ENCODE measurements around the gene PRSS8.
"Not testable (repeated sequence)": the region's sequence is repeated elsewhere in the genome, so short reads cannot be mapped to it uniquely, and the experiment has no call there.

The PRSS8 gene

GRCh38 chr16:31144418-31144817 lies 8.9 kb upstream of the PRSS8 start:
- H3K4me3 ChIP-seq (ENCODE audit: insufficient read depth, low read depth, low read length); H3K36me3 ChIP-seq (ENCODE audit: control insufficient read depth, insufficient read depth, low read length); H3K9me3 ChIP-seq (ENCODE audit: control insufficient read depth, low read length); H3K27ac ChIP-seq (ENCODE audit: insufficient read depth, low read depth, low read length, poor library complexity, severe bottlenecking): not testable (repeated sequence)
- peaks cover 13% of the 10 kb centered on the region for H3K4me1 ChIP-seq (ENCODE audit: control insufficient read depth, insufficient read depth, low read length)
- H3K27me3 ChIP-seq (ENCODE audit: control insufficient read depth, insufficient read depth, low read length, poor library complexity, severe bottlenecking), result peaks cover 36% of the 10 kb centered on the region
- WGBS, 2 experiments, result 89 to 93% methylated on average over 7 of the region's 7 CpGs

DNA sequence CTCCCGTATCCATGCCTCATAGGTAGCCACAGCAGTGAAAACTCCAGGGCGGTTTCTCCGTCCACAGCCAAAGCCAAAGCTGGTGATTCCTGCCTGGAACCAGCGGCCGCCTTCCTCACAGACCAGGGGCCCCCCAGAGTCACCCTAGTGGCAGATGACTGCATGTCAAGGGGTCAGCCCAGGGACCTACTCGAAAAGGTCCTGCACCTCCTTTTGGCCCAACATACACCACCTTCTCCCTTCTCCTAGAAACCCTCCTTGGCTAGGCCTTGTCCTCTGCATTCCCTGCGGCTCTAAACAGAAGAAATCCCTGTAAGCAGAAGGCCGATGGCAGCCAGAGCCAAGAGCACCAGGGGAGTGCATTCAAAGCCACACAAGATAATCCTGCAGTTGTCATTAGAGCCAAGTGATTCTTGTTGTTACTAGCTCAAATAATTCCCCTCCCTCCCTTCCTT lies 8.2 kb upstream of the PRSS8 start:
- Histone ChIP-seq H3K36me3 (ENCODE audit: control insufficient read depth, insufficient read depth, low read length) (no peaks in the 10 kb centered on the region), H3K27ac (ENCODE audit: insufficient read depth, low read depth, low read length, poor library complexity, severe bottlenecking) (no peak overlapping the region), H3K4me3 (ENCODE audit: insufficient read depth, low read depth, low read length) (no peak overlapping the region), H3K9me3 (ENCODE audit: control insufficient read depth, low read length) (no peaks in the 10 kb centered on the region), H3K4me1 (ENCODE audit: control insufficient read depth, insufficient read depth, low read length) (peaks cover 16% of the 10 kb centered on the region), H3K27me3 (ENCODE audit: control insufficient read depth, insufficient read depth, low read length, poor library complexity, severe bottlenecking) (peaks cover 35% of the 10 kb centered on the region)
- WGBS, 2 experiments, result 87 to 88% methylated on average over 8 of the region's 8 CpGs

DNA sequence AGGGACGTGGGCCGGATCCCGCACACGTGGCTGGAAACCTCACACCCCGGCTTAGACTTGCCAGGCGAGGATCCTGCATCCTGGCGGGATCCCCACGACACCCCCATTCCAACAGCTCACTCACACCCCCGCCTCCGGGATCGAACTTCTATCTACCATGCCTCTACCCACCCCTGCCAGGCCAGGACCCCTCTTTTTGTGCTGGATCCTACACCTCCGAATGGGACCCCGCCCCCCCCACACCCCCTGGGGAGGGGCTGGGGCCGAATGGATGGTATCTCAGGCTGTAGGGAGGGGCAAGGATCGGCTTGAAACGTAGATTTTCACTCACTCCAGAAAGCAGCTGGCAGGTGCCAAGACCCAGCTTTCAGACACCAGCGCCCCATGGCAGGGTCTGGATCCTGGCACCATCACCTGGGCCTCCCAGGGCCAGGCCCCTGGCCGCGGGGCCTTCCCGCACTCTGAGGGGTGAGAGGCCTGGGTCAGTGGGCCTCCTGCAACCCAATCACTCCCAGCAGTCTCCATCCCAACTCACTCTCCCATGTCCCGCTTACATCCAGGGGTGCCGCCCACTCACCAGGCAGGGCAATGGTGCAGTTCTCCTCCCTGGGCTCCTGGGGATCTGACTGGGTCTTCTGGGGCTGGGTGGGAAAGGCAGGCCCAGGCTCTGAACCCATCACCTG lies 7.6 kb upstream of the PRSS8 start:
- Histone ChIP-seq H3K36me3 (ENCODE audit: control insufficient read depth, insufficient read depth, low read length) (no peaks in the 10 kb centered on the region), H3K27me3 (ENCODE audit: control insufficient read depth, insufficient read depth, low read length, poor library complexity, severe bottlenecking) (peaks cover 29% of the 10 kb centered on the region), H3K9me3 (ENCODE audit: control insufficient read depth, low read length) (no peaks in the 10 kb centered on the region), H3K27ac (ENCODE audit: insufficient read depth, low read depth, low read length, poor library complexity, severe bottlenecking) (no peak overlapping the region), H3K4me1 (ENCODE audit: control insufficient read depth, insufficient read depth, low read length) (peaks cover 16% of the 10 kb centered on the region), H3K4me3 (ENCODE audit: insufficient read depth, low read depth, low read length) (peak overlapping the region; percentile 30)
- WGBS, 2 experiments, result 85% methylated on average over 22 of the region's 22 CpGs

DNA sequence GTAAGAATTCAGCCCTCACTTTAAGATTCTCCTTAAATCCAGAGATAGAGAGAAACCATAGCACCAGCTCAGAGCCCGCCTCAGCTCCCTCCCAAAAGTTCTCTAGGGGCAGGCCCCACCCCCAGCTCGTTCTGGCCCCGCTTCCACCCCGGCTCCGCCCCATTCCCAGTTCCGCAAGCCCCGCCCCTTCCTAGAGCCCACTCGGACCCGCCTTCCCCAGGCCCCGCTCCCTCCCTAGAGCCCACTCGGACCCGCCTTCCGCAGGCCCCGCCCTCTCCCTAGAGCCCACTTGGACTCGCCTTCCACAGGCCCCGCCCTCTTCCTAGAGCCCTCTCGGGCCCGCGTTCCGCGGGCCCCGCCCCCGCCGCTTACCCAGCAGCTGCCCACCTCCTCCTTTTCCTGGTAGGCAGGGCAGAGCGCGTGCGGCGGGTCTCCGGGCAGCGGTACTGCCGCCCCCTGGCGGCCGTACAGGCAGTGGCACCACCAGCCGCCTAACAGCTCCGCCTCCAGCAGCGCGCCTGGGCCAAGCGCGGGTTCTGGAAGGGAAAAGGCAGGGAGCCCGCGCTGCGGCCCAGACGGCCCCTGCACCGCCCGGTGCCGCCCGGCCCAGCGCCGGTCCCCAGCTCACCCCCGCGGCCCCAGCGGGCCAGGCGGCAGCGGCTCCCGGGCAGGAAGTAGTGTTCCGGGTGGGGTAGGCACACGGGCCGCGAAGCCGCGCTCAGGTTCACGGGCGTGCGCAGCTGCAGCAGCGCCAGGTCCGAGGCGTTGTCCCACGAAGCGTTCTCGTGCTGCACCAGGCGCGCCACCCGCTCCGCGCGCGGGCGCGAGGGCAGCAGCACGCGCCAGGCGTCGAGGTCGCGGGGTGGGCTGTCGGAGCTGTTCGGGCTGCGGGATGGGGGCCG lies 6.8 kb upstream of the PRSS8 start:
- peaks cover 16% of the 10 kb centered on the region for H3K4me1 ChIP-seq (ENCODE audit: control insufficient read depth, insufficient read depth, low read length)
- H3K36me3 ChIP-seq (ENCODE audit: control insufficient read depth, insufficient read depth, low read length), result no peaks in the 10 kb centered on the region
- H3K9me3 ChIP-seq (ENCODE audit: control insufficient read depth, low read length), result no peaks in the 10 kb centered on the region
- peak overlapping the region; percentile 69 for H3K27ac ChIP-seq (ENCODE audit: insufficient read depth, low read depth, low read length, poor library complexity, severe bottlenecking)
- 21% methylated on average over 89 of the region's 89 CpGs for WGBS, 2 experiments
- H3K27me3 ChIP-seq (ENCODE audit: control insufficient read depth, insufficient read depth, low read length, poor library complexity, severe bottlenecking), result peaks cover 21% of the 10 kb centered on the region
- peak overlapping the region; percentile 30 for H3K4me3 ChIP-seq (ENCODE audit: insufficient read depth, low read depth, low read length)

GRCh38 chr16:31141489-31142108 lies 6.1 kb upstream of the PRSS8 start:
- peaks cover 16% of the 10 kb centered on the region for H3K4me1 ChIP-seq (ENCODE audit: control insufficient read depth, insufficient read depth, low read length)
- H3K36me3 ChIP-seq (ENCODE audit: control insufficient read depth, insufficient read depth, low read length), result no peaks in the 10 kb centered on the region
- 48 to 51% methylated on average over 10 of the region's 10 CpGs for WGBS, 2 experiments
- H3K9me3 ChIP-seq (ENCODE audit: control insufficient read depth, low read length), result no peaks in the 10 kb centered on the region
- peak overlapping the region; percentile 29 for H3K4me3 ChIP-seq (ENCODE audit: insufficient read depth, low read depth, low read length)
- peak overlapping the region; percentile 69 for H3K27ac ChIP-seq (ENCODE audit: insufficient read depth, low read depth, low read length, poor library complexity, severe bottlenecking)
- H3K27me3 ChIP-seq (ENCODE audit: control insufficient read depth, insufficient read depth, low read length, poor library complexity, severe bottlenecking), result peaks cover 14% of the 10 kb centered on the region

GRCh38 chr16:31141071-31141469 lies 5.5 kb upstream of the PRSS8 start:
- H3K27me3 ChIP-seq (ENCODE audit: control insufficient read depth, insufficient read depth, low read length, poor library complexity, severe bottlenecking); H3K36me3 ChIP-seq (ENCODE audit: control insufficient read depth, insufficient read depth, low read length); H3K27ac ChIP-seq (ENCODE audit: insufficient read depth, low read depth, low read length, poor library complexity, severe bottlenecking); H3K4me3 ChIP-seq (ENCODE audit: insufficient read depth, low read depth, low read length); H3K9me3 ChIP-seq (ENCODE audit: control insufficient read depth, low read length): not testable (repeated sequence)
- WGBS, 2 experiments, result 92 to 97% methylated on average over 9 of the region's 9 CpGs
- peaks cover 16% of the 10 kb centered on the region for H3K4me1 ChIP-seq (ENCODE audit: control insufficient read depth, insufficient read depth, low read length)

- H3K27me3 ChIP-seq (ENCODE audit: control insufficient read depth, insufficient read depth, low read length, poor library complexity, severe bottlenecking), result peaks cover 3% of the 10 kb centered on the region
- 67 to 72% methylated on average over 27 of the region's 27 CpGs for WGBS, 2 experiments
- peaks cover 30% of the 10 kb centered on the region for H3K4me1 ChIP-seq (ENCODE audit: control insufficient read depth, insufficient read depth, low read length)
- no peak overlapping the region for H3K4me3 ChIP-seq (ENCODE audit: insufficient read depth, low read depth, low read length)
- H3K9me3 ChIP-seq (ENCODE audit: control insufficient read depth, low read length), result no peaks in the 10 kb centered on the region
- no peak overlapping the region for H3K27ac ChIP-seq (ENCODE audit: insufficient read depth, low read depth, low read length, poor library complexity, severe bottlenecking)
- no peaks in the 10 kb centered on the region for H3K36me3 ChIP-seq (ENCODE audit: control insufficient read depth, insufficient read depth, low read length)
Measured at GRCh38 chr16:31138621-31139578, 3.4 kb upstream of the PRSS8 start.

DNA sequence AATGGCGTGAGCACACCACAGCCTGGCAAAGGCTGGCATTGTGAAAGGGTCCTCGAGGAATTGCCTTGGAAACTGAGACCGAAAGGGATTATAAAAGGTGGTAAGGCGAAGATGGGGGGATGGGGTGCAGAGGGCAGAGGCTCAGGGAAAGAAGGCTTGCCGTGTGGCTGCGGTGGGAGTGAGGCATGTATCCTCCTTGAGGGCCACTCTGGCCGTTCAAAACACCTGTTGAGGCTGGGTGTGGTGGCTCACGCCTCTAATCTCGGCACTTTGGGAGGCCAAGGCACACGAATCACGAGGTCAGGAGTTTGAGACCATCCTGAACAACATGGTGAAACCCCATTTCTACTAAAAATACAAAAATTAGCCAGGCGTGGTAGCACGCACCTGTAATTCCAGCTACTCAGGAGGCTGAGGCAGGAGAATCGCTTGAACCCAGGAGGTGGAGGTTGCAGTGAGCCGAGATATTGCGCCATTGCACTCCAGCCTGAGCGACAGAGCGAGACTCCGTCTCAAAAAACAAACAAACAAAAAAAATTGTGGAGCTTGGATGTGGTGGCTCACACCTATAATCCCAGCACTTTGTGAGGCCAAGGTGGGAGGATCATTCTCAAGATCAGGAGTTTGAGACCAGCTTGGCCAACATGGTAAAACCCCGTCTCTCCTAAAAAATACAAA lies 1.4 kb upstream of the PRSS8 start:
- not testable (repeated sequence) for H3K9me3 ChIP-seq (ENCODE audit: control insufficient read depth, low read length); H3K27ac ChIP-seq (ENCODE audit: insufficient read depth, low read depth, low read length, poor library complexity, severe bottlenecking); H3K4me3 ChIP-seq (ENCODE audit: insufficient read depth, low read depth, low read length); H3K27me3 ChIP-seq (ENCODE audit: control insufficient read depth, insufficient read depth, low read length, poor library complexity, severe bottlenecking); H3K36me3 ChIP-seq (ENCODE audit: control insufficient read depth, insufficient read depth, low read length)
- peaks cover 28% of the 10 kb centered on the region for H3K4me1 ChIP-seq (ENCODE audit: control insufficient read depth, insufficient read depth, low read length)
- 89 to 94% methylated on average over 20 of the region's 20 CpGs for WGBS, 2 experiments

DNA sequence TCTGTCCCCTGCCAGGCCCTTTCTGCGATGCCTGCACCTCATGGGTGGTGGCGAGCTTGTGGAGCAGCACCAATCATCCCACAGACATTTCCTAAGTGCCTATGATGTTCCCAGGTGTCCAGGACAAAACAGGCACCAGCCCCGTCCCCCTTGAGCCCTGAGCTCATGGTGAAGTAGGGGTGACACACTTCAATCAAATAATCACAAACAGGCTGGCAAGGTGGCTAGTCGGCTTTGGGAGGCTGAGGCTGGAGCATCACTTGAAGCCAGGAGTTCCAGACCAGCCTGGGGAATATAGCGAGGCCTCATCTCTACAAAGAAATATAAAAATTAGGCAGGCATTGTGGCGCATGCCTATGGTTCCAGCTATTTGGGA lies 748 bp upstream of the PRSS8 start:
- no peaks in the 10 kb centered on the region for H3K36me3 ChIP-seq (ENCODE audit: control insufficient read depth, insufficient read depth, low read length)
- WGBS, 2 experiments, result 91 to 92% methylated on average over 6 of the region's 6 CpGs
- H3K4me3 ChIP-seq (ENCODE audit: insufficient read depth, low read depth, low read length), result no peak overlapping the region
- H3K9me3 ChIP-seq (ENCODE audit: control insufficient read depth, low read length), result no peaks in the 10 kb centered on the region
- no peaks in the 10 kb centered on the region for H3K27me3 ChIP-seq (ENCODE audit: control insufficient read depth, insufficient read depth, low read length, poor library complexity, severe bottlenecking)
- peaks cover 22% of the 10 kb centered on the region for H3K4me1 ChIP-seq (ENCODE audit: control insufficient read depth, insufficient read depth, low read length)
- H3K27ac ChIP-seq (ENCODE audit: insufficient read depth, low read depth, low read length, poor library complexity, severe bottlenecking), result no peak overlapping the region

All from ectodermal cell (in vitro differentiated cells).